ENCODE data around the gene PTPRN.
"Not testable (repeated sequence)": the region's sequence is repeated elsewhere in the genome, so short reads cannot be mapped to it uniquely, and the experiment has no call there.

PTPRN gene

DNA sequence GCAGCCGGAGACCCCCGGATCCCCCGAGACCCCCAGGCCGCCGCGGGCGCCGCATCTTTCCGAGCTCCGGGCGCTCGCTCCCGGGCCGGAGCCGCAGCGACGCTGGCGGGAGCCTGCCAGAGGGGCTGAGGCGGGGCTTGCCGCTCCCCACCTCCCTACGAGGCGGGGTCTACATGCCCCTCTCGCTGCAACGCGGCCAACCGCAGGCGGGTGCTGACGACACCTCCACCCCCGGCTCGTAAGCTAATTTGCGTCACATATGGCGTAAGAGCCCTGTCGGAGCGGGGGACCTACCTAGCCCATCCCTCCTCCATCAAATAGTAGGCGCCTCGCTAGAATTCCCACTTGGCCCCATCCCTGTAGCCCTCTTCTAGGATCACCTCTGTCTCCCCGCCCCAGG is at the start of gene PTPRN:
PTPRN (minus strand) TSS at position 124 of the 400 bp plus-strand sequence; CDS start at position 55, 69 bp downstream.
- no peak for DNase-seq

DNA sequence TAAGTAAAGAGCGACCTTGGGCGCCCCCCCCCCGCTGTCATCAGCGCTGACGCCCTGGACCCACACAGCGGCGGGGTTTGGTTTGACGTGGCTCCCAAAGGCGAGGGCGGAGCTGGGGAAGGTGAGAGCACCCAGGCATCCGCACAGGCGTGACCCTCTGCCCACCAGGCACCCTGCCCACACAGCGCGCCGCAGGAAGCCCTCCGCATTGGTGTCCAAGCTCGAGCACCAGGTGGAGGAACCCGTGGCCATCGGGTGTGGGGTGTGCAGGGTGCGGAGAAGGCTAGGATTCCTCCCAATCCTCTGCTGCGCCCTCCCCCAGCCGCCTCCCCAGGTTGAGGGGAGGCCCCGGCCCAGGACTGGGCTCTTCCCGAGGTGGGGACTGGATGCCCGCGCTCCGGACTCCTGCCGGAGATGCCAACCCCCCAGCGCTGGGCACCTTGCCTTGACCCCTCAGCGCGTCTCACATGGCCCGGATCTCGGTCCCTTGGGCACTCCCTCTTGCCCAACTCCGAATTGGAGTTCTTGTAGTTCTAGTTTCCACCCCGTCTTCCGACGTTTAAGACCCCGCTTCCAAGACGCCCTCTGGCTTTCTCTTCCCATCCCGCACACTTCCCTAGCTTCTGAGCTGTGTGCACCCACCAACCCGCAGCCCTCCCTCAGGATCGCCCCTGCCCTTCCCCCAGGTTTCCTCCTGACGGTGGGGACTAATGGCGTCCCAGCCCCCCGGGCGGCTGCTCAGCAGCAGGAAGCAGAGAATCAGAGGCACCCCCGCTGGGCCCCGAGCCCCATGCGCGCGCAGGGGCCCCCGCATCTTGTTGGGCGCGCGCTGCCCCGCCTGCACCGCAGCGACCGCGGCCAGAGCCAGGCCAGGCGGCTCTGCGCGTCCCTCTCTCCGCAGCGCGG is 49.2 kb upstream of the PTPRN start:
- no peak for DNase-seq

DNA sequence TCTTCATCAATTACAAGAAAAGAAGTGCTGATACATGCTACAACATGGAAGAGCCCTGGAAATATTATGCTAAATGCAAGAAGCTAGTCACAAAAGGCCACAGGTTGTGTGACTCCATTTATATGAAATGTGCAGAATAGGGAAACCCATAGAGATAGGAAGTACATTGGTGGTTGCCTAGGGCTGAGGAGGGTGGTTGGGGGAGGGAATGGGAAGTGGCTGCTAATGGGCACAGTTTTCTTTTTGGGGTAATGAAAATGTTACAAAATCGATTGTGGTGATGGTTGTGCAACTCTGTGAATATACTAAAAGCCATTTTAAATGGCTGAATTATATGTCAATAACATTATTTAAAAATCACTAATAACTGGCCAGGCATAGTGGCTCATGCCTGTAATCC is 47.6 kb upstream of the PTPRN start:
- no peak for DNase-seq

DNA sequence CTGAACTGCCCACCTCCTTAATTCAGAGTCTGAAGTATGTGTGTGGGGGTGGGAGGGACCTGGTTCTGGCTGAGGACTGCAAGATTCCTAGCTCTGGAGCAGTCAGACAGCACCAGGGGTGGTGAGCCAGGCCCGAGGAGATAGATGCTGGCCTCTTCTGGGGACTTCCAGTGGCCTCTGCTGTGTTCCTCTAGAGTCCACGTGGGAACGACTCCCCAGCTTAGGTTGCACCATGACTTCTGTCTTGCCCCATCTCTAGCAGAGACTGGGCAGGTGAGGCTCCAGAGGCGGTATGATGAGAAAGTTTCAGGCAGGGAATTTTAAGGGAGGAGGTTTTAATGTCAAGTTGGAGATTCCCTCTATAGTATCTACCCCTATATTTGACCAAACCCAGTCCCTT is 45.4 kb upstream of the PTPRN start:
- DNase-seq, result no peak

DNA sequence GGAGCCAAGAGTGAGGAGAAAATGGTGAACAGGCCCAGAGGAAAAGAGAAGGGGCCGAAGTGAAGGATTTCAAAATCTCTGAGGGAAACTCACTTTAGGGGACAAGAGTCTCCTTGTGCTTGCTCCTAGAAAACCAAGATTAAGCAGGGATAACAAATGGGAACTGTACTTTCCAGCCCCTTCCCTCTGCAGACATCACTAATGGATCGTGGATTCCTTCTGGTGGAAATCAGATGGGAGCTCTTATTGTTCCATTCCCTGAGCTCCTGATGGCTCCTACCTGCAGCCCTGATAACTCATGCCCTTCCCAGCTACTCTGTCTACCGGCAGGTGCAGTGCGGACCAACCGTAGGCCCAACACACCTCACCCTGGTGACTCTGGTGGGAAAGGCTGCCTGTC is 43.9 kb upstream of the PTPRN start:
- no peak for DNase-seq

DNA sequence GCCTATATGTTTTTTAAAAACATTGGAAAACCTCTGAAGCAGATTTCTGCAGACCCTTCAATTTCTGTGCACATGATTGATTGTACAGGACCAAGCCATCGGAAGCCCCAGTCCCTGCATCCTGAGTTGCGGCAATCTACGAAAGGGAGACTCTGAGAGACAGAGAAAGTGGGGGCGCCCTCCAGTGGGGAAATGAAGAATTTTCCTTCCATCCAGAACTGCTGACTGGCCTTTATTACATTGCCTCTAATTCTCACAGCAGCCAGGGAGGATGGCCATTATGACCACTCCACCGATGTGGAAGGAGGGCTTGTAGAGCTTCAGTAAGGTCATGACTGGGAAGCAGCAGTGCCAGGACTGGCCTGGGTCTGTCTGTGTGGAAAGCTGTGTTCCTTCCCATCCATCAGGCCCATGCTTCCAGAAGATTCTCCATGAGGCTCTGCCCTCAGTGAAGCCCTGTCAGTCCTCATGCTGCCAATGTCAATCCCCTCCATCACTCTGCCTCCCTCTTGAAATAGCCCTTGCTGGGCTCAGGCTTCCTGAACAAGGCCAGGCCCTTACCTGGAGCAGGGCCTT is 43.3 kb upstream of the PTPRN start:
- peak; percentile 72 for DNase-seq

DNA sequence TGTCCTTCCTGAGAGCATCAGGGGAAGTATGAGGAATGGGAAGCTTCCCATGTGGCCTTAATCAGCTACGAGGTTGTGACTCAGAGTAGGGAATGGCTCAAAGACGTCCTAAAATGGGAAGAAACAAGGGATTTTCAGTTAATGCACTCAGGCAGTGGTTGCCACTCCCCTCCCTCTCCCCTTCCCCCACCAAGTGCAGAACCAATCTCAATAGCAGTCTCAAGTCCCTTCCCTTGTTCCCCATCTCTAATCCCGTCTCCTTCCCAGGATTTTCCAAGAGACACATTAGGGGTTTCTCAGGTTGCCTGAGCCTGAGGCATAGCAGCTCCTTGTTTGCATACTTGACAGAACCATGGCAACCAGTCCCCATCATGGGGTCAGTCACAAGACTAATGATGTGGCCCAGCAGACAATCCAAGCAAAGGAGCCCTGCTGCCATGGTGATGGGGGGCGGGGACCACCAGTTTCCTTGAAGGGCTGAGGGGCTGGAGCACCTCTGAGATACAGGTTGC is 41.6 kb upstream of the PTPRN start:
- DNase-seq, result no peak

DNA sequence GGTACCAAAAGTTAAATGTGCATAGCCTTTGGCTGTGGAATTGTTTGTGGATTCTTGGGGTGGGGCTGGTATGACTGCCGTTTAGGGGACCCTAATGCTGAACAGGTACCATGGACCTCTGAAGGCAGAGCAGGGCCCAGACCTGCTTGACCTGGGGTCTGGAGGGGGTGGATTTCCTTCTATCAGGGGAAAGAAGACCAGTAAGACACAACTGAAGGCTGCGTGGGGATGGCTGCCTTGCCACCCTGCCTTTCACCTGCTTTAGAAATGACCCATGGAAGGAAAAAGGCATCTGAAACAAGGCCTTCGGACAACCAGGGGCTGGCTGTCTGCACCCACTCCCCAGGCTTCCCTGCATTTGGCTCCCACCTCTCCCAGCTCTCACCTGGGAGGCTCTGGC is 41.0 kb upstream of the PTPRN start:
- DNase-seq, result no peak

DNA sequence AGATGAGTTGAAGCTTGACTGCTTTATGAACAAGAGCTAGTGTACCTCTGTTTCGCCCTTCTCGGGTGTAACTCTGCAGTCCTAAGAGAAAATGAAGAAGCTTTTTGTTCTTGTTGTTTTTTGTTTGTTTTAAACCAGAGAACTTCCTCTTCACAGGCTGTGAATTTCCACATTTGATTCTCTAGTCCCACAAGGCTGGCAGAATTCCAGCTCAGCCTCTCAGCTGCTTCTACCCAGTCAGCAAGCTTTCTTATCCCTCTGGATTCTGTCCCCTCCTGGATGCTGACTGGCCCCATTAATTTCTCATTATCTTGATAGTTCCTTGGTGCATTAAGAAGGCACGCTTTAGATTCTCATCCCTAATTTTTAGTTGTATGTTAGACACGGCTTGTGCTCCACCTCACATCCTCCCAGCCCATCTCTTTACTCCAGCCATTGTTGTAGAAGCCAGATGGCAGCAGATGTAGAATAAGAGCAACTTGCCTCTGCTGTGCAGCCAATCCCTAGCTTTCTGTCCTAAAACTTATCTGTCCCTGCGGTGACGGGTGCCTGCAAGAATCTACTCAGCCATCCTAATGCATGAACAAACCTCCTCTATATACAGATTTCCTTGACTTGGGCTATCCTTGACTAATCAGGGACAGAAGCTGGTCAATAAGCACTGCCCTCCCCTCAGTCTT is 35.7 kb upstream of the PTPRN start:
- DNase-seq, result no peak

DNA sequence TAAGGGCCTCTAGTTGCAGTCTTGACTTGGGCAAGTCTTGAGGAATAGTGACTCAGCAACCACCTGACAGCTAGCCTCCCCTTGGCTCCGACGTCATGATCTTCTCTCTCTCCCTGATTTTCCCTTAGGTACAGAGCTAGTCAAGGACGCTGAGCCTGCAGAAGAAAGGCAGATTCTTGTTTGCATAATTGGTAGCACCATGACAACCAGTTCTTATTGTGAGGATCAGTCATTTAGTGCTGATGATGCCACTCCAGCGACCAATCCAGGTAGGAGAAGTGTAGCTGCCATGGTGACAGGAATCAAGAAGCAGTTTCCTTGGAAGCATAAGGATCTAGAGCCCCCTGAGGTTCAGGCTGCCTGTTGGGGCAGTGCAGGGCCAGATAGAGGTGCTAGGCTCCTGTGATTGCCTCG is 26.2 kb upstream of the PTPRN start:
- no peak for DNase-seq

DNA sequence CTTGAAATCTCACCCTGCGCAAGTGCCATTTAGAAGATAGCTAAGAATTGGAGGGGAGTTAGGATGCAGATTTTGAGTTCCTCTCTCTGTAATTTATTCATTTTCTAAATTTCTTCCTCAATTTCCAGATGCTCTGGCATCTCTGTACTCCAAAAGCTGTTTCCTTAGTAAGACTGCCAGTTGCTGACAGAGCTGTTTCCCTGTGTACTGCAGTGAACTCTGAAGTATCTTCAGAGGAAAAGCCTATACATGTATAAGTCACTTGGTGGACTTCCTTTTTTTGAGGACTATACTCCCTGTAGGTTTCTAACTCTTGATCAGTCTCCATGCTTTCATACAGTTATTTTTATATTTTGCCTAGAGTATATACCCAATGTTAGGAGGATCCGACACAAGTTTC is 24.9 kb upstream of the PTPRN start:
- DNase-seq, result no peak

DNA sequence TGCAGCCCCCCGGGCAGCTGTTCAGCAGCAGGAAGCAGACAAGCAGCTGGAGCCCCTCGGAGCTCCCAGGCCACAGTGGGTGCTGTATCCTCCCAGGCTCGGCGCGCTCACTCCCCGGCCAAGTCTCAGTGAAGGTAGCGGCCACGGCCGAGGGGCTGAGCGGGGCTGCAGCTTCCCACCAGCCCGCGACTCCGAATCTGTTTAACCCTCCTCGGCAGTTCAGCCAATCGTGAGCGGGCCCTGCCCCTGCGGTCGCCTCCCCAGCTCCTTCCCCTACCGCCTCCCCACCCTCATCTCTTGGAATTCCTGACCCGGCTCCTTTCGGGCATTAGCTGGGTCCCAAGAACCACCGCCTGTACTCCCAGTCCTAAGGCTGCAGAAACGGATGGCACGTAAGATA is 23.3 kb upstream of the PTPRN start, which contains the start of gene RESP18:
RESP18 (minus strand) TSS at position 203 of the 400 bp plus-strand sequence.
- DNase-seq, result no peak

DNA sequence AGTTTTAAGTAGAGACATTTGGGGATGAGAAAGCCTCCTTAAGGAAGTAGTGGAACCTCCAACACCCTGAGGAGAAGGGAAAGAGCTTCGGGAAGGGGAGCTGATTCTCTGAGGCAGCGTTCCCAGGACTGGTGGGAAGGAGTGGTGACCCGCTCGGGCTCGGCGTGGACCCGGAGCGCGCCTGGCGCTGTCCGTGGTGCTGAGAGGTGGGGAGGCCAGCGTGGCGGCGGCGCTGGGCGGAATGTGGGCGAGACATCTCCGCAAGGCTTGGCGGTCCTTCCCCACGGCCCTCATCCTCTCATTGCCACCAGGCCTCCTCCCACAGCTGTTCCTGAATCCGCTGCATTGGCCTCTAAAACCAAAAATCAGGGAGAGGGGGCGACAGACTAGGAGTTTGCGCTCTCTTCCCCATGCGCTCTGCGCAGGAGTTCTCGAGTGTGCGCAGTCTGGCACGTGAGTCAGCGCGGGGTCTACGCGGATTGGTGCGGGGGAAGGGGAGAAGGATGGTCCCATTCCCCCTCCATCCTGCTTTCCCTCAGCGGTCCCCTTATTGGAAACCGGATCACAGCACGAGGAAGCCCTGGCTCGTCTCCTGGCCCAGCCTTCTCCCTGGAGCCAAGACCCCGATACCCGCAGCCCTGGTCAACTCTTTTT is 22.5 kb upstream of the PTPRN start:
- peak; percentile 6 for DNase-seq

DNA sequence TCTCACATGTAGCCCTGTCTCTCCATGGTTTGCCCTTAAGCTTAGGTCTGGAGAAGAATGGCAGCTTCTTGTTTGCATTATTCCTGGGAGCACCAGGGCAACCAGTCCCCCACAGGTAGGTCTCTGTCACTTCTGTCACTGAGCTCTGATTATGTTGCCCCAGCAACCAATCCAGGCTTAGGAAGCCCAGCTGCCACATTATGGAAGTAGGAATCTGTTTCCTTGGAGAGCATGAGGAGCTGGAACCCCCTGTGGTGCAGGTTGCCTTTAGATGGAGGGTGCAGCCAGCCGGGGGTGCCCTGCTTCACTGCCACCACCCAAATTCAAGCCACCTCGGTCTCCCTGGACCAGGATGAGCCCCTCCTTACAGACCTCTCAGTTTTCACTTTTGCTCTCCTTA is 18.5 kb upstream of the PTPRN start:
- DNase-seq, result no peak

DNA sequence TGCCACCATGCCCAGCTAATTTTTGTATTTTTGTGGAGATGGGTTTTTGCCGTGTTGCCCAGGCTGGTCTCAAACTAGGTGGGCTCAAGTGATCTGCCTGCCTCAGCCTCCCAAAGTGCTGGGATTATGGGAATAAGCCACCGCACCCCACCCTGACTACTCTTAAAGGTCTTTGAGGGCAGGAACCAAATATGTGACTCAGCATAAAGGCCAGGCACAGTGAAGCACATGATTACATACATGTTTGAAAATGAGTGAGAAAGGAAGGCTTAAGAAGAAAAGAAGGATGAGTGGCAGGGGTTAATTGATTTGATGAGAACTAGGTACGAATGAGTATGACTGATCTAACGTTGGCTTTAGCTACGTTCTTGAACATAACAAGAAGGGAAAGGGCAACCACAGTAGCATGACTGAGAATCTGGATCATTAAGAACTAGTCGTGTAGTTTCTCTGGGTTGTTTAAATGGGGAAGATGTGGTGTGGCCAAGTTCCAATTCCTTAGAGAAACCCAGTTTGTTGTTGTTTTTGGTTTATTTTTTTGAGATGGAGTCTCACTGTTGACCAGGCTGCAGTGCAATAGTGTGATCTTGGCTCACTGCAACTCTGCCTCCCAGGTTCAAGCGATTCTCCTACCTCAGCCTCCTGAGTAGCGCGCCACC is 16.6 kb upstream of the PTPRN start:
- DNase-seq, result no peak

DNA sequence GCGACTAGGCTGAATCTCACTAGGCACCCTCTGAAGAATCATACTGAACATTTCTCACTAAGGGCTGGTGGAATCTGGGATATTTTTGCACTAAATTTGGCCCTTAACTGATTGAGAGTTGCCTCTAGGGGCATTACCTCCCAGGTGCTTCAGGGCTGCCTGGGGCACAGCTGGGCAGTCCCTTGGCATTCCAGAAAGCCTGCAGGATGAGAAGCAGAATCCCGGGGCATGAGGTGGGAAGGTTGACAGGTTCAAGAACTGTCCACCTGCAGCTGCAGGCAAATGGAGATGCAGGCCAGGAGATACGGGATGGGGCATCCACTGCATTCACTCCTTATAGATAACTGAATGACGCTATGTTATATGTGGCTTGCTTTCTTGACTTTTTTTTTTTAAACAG is 15.9 kb upstream of the PTPRN start:
- DNase-seq, result no peak

DNA sequence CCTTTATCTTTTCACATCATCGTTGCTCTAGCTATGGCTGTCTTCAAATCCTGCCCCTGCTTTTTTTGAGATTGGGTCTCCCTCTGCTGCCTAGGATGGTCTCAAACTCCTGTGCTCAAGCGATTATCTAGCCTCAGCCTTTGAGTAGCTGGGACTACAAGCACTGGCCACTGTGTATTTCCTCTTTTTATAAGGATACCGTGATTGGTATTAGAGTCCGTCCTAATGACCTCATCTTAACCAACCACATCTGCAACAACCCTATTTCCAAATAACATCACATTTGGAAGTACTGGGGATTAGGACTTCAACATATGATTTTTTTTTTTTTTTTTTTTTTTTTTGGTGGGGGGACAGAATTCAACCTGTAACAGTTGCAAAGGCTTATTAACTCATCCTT is 14.2 kb upstream of the PTPRN start:
- no peak for DNase-seq

DNA sequence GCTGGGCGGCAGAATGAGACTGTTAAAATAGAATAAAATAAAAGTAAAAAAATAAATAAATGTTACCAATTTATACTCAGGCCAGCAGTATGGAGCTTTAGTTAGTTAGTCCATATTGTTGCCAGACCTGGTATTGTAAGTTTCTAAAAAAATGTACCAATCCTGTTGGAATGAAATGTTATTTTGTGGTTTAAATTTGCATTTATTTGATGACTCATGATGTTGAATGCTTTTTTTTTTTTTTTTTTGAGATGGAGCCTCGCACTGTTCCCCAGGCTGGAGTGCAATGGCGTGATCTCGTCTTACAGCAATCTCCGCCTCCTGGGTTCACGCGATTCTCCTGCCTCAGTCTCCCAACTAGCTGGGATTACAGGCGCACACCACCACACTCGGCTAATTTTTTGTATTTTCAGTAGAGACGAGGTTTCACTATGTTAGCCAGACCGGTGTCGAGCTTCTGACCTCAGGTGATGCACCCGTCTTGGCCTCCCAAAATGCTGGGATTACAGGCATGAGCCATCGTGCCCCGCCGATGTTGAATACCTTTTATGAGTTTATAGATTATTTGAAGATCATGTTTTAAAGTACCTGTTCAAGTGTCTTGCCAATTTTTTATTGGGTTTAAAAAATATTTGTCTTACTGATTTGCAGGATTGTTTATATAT is 5.7 kb upstream of the PTPRN start:
- no peak for DNase-seq

DNA sequence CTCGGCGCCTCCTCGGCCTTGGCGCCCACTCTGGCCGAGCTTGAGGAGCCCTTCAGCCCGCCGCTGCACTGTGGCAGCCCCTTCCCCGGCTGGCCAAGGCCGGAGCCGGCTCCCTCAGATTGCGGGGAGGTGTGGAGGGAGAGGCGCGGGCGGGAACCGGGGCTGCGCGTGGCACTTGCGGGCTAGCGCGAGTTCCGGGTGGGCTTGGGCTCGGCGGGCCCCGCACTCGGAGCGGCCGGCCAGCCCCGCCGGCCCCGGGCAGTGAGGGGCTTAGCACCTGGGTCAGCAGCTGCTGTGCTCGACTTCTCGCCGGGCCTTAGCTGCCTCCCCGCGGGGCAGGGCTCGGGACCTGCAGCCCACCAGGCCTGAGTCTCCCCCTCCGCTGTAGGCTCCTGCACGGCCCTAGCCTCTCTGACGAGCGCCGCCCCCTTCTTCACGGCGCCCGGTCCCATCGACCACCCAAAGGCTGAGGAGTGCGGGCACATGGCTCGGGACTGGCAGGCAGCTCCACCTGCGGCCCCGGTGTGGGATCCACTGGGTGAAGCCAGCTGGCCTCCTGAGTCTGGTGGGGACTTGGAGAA is 3.6 kb upstream of the PTPRN start:
- not testable (repeated sequence) for DNase-seq

DNA sequence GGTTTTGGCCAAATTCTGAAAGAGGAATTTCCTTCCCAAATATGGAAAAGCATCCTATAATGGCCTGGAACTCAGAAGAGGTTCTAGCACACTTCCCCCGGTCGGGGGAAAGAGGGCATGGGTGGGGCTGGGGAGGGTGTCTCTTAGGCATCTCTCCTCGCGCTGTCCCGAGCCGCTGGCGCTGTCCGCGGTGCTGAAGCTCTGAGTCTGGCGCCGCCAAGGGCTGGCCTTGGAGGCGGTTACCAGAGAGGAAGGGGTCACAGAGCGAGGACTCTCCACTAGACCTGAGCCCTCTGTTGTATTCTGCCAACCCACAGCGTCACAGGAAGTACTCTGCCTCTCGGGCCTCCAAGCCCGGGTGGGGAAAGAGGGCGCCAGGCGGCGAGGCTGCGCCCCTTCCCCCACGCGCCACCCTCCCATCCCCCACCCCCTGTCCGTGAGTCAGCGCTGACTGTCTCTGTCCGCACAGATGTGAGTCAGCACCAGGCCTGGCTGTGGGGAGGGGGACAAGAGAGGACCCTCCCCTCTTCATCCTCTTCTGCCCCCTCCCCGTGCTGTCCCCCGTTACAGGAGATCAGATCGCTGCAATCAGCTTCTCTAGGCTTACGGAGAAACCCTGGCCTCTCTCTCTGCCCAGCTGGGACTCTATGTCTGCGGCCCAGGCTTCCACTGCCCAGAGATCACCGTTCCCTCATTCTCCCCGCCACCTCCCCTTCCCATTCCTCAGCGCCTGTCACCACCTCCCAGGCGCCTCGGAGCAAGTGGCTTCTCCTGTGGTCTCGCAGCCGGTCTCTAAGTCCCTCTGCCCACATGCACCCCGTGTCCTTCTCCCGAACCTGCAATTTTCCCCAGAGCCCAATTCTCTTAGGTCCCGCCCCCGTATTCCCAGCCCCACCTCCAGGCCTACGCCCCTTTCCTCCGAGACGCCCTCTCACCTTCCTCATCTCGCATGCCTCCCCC is 779 bp downstream of the PTPRN start:
- DNase-seq, result peak; percentile 67
